NB4 (cell line): Measurements from ENCODE around the gene FNIP1.

ENCODE experiments used
- DNase-seq: peaks from one replicate; pipeline ENCODE4 v3.0.0; 2010; ENCODE audit warnings: low read depth
- H3K4me3 ChIP-seq: one replicate; pipeline ENCODE4 v1.5.1; 2011; ENCODE audit warnings: mild to moderate bottlenecking, low read depth, low read length, moderate library complexity
- CTCF ChIP-seq: IDR thresholded peaks from one replicate; pipeline ENCODE4 v1.5.1; 2012; ENCODE audit warnings: low read depth, low read length
- MAX ChIP-seq: IDR thresholded peaks from 2 replicates; pipeline ENCODE4 v1.6.1; 2011; ENCODE audit warnings: low read depth, low read length
- MYC ChIP-seq: IDR thresholded peaks from 2 replicates; pipeline ENCODE4 v1.6.1; 2011; ENCODE audit warnings: low read depth, low read length
- POLR2A ChIP-seq: IDR thresholded peaks from 2 replicates; pipeline ENCODE4 v1.6.1; 2011; ENCODE audit warnings: mild to moderate bottlenecking; ENCODE audit not compliant: insufficient read length; ENCODE audit errors: extremely low read depth

The FNIP1 gene

GRCh38 chr5:131760793-131761192 is 36.0 kb downstream of the FNIP1 start:
- DNase-seq: no peak
- TF ChIP-seq MYC: no peak
- TF ChIP-seq POLR2A: no peak
- no peak for TF ChIP-seq CTCF
- no peak for TF ChIP-seq MAX
- H3K4me3 ChIP-seq: no peak overlapping the region

GRCh38 chr5:131759704-131760103 is 37.1 kb downstream of the FNIP1 start:
- no peak for TF ChIP-seq POLR2A
- TF ChIP-seq MAX: no peak
- no peak for TF ChIP-seq MYC
- TF ChIP-seq CTCF: no peak
- DNase-seq: no peak
- H3K4me3 ChIP-seq: no peak overlapping the region

- no peak for DNase-seq
- no peak overlapping the region for H3K4me3 ChIP-seq
- TF ChIP-seq POLR2A (no peak), CTCF (no peak), MAX (no peak), MYC (no peak)
Measured at GRCh38 chr5:131758520-131758900, 38.3 kb downstream of the FNIP1 start.

GRCh38 chr5:131757830-131758519 is 38.8 kb downstream of the FNIP1 start:
- no peak for DNase-seq
- TF ChIP-seq POLR2A: no peak
- no peak for TF ChIP-seq MYC
- TF ChIP-seq MAX: no peak
- no peak for TF ChIP-seq CTCF
- H3K4me3 ChIP-seq: no peak overlapping the region

GRCh38 chr5:131756942-131757341 is 39.9 kb downstream of the FNIP1 start:
- DNase-seq: no peak
- no peak for TF ChIP-seq CTCF
- no peak for TF ChIP-seq MYC
- no peak for TF ChIP-seq POLR2A
- TF ChIP-seq MAX: no peak
- no peak overlapping the region for H3K4me3 ChIP-seq

GRCh38 chr5:131754363-131754762 is 42.5 kb downstream of the FNIP1 start:
- H3K4me3 ChIP-seq: no peak overlapping the region
- no peak for DNase-seq
- TF ChIP-seq POLR2A (no peak), CTCF (no peak), MAX (no peak), MYC (no peak)
